ENCODE measurements around the gene GORAB.

Gene GORAB

GRCh38 chr1:170593173-170594011 lies 61.4 kb downstream of the GORAB start:
- DNase-seq, result no peak

GRCh38 chr1:170594066-170594626 lies 62.2 kb downstream of the GORAB start:
- DNase-seq, result peak; percentile 17

GRCh38 chr1:170596701-170597100 lies 64.7 kb downstream of the GORAB start:
- DNase-seq, result peak; percentile 40

- DNase-seq, result no peak
Observed at GRCh38 chr1:170598618-170599017, 66.7 kb downstream of the GORAB start.

DNA sequence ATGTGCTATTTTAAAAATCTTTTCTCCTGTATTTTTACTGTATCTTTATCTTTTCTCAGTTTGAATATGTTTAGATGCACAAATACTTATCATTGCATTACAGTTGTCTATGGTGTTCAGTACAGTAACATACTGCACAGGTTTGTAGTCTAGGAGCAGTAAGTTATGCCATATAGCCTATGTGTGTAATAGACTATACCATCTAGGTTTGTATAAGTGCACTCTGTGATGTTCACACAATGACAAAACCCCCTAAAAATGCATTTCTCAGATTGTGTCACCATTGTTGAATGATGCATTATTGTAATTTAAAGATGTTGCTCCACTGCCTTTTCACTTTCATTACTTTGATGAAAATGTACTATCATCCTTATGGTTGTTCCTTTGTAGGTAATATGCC lies 67.1 kb downstream of the GORAB start:
- DNase-seq, result no peak

GRCh38 chr1:170601866-170602265 lies 69.9 kb downstream of the GORAB start:
- DNase-seq, result no peak

Data from DMS53 (cell line).